OCI-LY3 (cell line): ENCODE results near the gene RPS6KA4.

Source experiments
- EZH2phosphoT487 ChIP-seq: fragments of 200-600 bp; shearing (Covaris generic); IDR thresholded peaks from 2 replicates; pipeline ENCODE4 v1.6.1; 2018; ENCODE audit warnings: antibody characterized with exemption, mixed run types, low read depth
- TF ChIP-seq, protein P1 (sequence below): fragments of 200-600, 300-600 bp; sonication (generic); IDR thresholded peaks from 2 replicates; pipeline ENCODE4 v1.5.1; 2014; ENCODE audit warnings: antibody characterized with exemption, low read length, low read depth

DNA sequence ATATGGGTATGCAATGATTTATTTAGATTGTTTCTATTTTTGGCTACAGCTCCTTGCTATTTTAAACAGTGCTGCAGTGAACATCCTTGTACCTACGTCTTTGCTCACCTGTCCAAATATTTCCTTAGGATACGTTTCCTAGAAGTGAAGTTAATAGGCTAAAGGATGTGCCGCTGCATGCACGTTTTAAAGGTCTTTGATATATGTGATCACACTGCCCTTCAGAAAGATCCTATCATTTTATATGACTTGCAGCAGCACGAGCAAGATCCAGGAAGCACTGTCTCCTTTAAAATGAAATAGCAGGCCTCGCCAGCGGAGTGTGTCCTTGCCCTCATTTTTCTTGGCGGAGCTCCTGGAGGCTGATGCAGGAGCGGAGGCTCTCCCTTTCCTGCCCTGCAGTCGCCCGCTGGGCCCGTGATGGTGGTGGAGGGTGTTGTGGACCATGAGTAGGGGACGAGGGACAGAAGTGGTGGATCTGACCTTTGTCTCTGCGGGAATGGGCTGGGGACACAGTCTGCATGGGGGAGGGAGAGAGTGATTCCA is 19.4 kb downstream of the RPS6KA4 start:
- TF ChIP-seq, protein P1, sequence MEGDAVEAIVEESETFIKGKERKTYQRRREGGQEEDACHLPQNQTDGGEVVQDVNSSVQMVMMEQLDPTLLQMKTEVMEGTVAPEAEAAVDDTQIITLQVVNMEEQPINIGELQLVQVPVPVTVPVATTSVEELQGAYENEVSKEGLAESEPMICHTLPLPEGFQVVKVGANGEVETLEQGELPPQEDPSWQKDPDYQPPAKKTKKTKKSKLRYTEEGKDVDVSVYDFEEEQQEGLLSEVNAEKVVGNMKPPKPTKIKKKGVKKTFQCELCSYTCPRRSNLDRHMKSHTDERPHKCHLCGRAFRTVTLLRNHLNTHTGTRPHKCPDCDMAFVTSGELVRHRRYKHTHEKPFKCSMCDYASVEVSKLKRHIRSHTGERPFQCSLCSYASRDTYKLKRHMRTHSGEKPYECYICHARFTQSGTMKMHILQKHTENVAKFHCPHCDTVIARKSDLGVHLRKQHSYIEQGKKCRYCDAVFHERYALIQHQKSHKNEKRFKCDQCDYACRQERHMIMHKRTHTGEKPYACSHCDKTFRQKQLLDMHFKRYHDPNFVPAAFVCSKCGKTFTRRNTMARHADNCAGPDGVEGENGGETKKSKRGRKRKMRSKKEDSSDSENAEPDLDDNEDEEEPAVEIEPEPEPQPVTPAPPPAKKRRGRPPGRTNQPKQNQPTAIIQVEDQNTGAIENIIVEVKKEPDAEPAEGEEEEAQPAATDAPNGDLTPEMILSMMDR = no peak
- TF ChIP-seq EZH2phosphoT487 = no peak
